Breast epithelium (tissue), 4 donors: ENCODE data around the gene CTRB1. TPM values are rescaled to one million over a fixed set of nuclear protein-coding genes. Genes with fewer than 3 reads are reported as not detected.

Experiments used
- DNase-seq, 2 donors: peaks; one replicate each; pipeline ENCODE4 v3.0.0-alpha.2; 2019; ENCODE audit warnings: low spot score in 2 of 2
- H3K27ac ChIP-seq, 2 donors: fragments of 200-600 bp; sonication (generic) in 1 of 2; one replicate each; pipeline ENCODE4 v1.5.1; 2016 to 2019; ENCODE audit warnings: mild to moderate bottlenecking in 1 of 2
- H3K27me3 ChIP-seq, 2 donors: fragments of 200-600 bp; sonication (generic) in 1 of 2; one replicate each; pipeline versions ENCODE4 v1.5.1 to v1.6.0; 2017 to 2019; ENCODE audit warnings: control low read depth in 1 of 2, mild to moderate bottlenecking in 1 of 2
- H3K36me3 ChIP-seq: fragments of 200-600 bp; one replicate; pipeline ENCODE4 v1.5.1; 2019
- H3K4me1 ChIP-seq, 2 donors: fragments of 200-600 bp; sonication (generic); one replicate each; pipeline ENCODE4 v1.5.1; 2016 to 2019; ENCODE audit warnings: control low read depth in 1 of 2
- H3K4me3 ChIP-seq, 3 donors: fragments of 200-600 bp; sonication (generic); 1 replicate in 2 of 3; 2 replicates in 1 of 3; pipeline ENCODE4 v1.5.1; 2016 to 2019; ENCODE audit warnings: mild to moderate bottlenecking in 3 of 3, moderate library complexity in 2 of 3
- H3K9me3 ChIP-seq, 2 donors: fragments of 200-600 bp; sonication (generic) in 1 of 2; one replicate each; pipeline ENCODE4 v1.5.1; 2016 to 2019; ENCODE audit warnings: control low read depth in 1 of 2
- POLR2A ChIP-seq: fragments of 450-650 bp; IDR thresholded peaks from one replicate; pipeline ENCODE4 v1.6.1; 2016; ENCODE audit warnings: antibody characterized with exemption, mild to moderate bottlenecking, moderate library complexity
- POLR2AphosphoS5 ChIP-seq, 3 donors: sonication (generic); formaldehyde crosslinking; IDR thresholded peaks; one replicate each; pipeline ENCODE4 v1.6.1; 2017; ENCODE audit warnings: antibody characterized with exemption in 3 of 3
- intact Hi-C: fragments of 100-400 bp; cut with DNase I; formaldehyde crosslinking; loops from one replicate; pipeline ENCODE4 v1.15.1; 2023; ENCODE audit warnings: low total_unique reads
- total RNA-seq, 3 donors: library from RNA; depleted of rRNA; stranded (reverse); fragments of >200 nt; gene quantifications; one replicate each; pipeline ENCODE4 v1.1.0, GENCODE V29; 2016
- TF ChIP-seq, protein P1 (sequence below), 3 donors: fragments of 450-650 bp; IDR thresholded peaks; one replicate each; pipeline ENCODE4 v1.5.1; 2016 to 2017; ENCODE audit warnings: antibody characterized with exemption in 3 of 3, mild to moderate bottlenecking in 3 of 3, moderate library complexity in 3 of 3

CTRB1 gene
- total RNA-seq, 3 donors from 2014 or later, result not detected

DNA sequence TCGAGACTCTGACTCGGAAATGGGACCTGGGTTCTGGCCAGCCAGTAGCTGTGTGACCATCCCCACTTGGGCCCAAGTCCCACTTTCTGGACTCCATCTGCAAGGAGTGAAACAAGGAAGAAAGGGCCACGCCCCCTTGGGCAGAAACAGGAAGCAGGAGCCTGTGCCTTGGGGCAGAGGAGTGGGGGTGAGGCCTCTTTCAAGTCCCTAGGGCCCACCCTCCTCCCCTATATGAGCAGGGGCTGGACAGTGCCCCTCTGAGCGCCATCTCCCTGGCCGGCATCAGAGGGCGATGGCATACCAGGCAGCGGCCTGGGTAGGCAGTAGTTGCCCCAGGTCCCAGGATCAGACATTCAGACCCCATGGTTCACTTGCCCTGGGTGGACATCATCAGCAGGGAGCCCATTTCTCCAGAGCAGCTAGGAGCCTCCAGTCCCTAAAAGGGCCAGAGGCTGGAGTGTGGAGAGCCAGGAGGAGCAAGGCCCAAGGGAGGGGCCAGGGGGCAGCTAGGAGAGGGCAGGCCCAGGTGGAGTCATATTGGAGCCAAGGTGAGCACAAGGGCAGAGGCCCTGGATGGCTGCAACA is 25.5 kb downstream of the CTRB1 start:
- peak overlapping the region in 1 of 3 donors; percentile 25 for H3K4me3 ChIP-seq
- TF ChIP-seq POLR2AphosphoS5 (IDR thresholded peaks at IDR 0.05), result no peak
- TF ChIP-seq POLR2A, result no peak
- TF ChIP-seq, protein P1, sequence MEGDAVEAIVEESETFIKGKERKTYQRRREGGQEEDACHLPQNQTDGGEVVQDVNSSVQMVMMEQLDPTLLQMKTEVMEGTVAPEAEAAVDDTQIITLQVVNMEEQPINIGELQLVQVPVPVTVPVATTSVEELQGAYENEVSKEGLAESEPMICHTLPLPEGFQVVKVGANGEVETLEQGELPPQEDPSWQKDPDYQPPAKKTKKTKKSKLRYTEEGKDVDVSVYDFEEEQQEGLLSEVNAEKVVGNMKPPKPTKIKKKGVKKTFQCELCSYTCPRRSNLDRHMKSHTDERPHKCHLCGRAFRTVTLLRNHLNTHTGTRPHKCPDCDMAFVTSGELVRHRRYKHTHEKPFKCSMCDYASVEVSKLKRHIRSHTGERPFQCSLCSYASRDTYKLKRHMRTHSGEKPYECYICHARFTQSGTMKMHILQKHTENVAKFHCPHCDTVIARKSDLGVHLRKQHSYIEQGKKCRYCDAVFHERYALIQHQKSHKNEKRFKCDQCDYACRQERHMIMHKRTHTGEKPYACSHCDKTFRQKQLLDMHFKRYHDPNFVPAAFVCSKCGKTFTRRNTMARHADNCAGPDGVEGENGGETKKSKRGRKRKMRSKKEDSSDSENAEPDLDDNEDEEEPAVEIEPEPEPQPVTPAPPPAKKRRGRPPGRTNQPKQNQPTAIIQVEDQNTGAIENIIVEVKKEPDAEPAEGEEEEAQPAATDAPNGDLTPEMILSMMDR (IDR thresholded peaks at IDR 0.05), result no peak
- H3K27ac ChIP-seq, result peak overlapping the region; percentile 95 to 98
- H3K9me3 ChIP-seq, result no peaks in the 10 kb centered on the region
- intact Hi-C loops, result no loop called here
- H3K4me1 ChIP-seq, result peaks cover 23 to 46% of the 10 kb centered on the region in 2 donors
- DNase-seq, result peak in 1 of 2 donors; percentile 70
- no peaks in the 10 kb centered on the region for H3K27me3 ChIP-seq
- no peaks in the 10 kb centered on the region for H3K36me3 ChIP-seq

GRCh38 chr16:75244844-75245758 is 26.3 kb downstream of the CTRB1 start:
- H3K27me3 ChIP-seq, result no peaks in the 10 kb centered on the region
- peak overlapping the region; percentile 95 to 98 for H3K27ac ChIP-seq
- TF ChIP-seq, protein P1 (IDR thresholded peaks at IDR 0.05), result no peak
- TF ChIP-seq POLR2A (no peak), POLR2AphosphoS5 (IDR thresholded peaks at IDR 0.05) (peak; percentile 36 to 68 (median 61))
- H3K36me3 ChIP-seq, result no peaks in the 10 kb centered on the region
- DNase-seq, result peak; percentile 82 to 84
- H3K4me3 ChIP-seq, result peak overlapping the region in 2 of 3 donors; percentile 16 to 48
- intact Hi-C loops, result no loop called here
- peaks cover 19 to 49% of the 10 kb centered on the region in 2 donors for H3K4me1 ChIP-seq
- no peaks in the 10 kb centered on the region for H3K9me3 ChIP-seq

GRCh38 chr16:75246504-75247205 is 27.9 kb downstream of the CTRB1 start:
- no peak for TF ChIP-seq POLR2A
- TF ChIP-seq POLR2AphosphoS5 (IDR thresholded peaks at IDR 0.05), result no peak
- TF ChIP-seq, protein P1 (IDR thresholded peaks at IDR 0.05), result no peak
- no peak overlapping the region for H3K4me3 ChIP-seq
- no peaks in the 10 kb centered on the region for H3K9me3 ChIP-seq
- H3K27ac ChIP-seq, result peak overlapping the region; percentile 95 to 98
- no peaks in the 10 kb centered on the region for H3K27me3 ChIP-seq
- DNase-seq, result no peak
- H3K4me1 ChIP-seq, result peaks cover 19 to 50% of the 10 kb centered on the region in 2 donors
- intact Hi-C loops, result loop anchor here (1.0 kb wide), 1 partner anchor 17 kb away; no protein-coding TSS in a partner anchor
- H3K36me3 ChIP-seq, result no peaks in the 10 kb centered on the region

GRCh38 chr16:75247249-75247648 is 28.5 kb downstream of the CTRB1 start:
- Histone ChIP-seq H3K36me3 (no peaks in the 10 kb centered on the region), H3K9me3 (no peaks in the 10 kb centered on the region), H3K27ac (peak overlapping the region; percentile 95 to 98), H3K4me3 (no peak overlapping the region), H3K4me1 (peaks cover 24 to 55% of the 10 kb centered on the region in 2 donors), H3K27me3 (no peaks in the 10 kb centered on the region)
- no peak for DNase-seq
- intact Hi-C loops, result loop anchor here (1.0 kb wide), 1 partner anchor 18 kb away; no protein-coding TSS in a partner anchor
- TF ChIP-seq, protein P1 (IDR thresholded peaks at IDR 0.05), result no peak
- no peak for TF ChIP-seq POLR2A
- TF ChIP-seq POLR2AphosphoS5 (IDR thresholded peaks at IDR 0.05), result no peak
